PC-3 (cell line): ENCODE measurements around the gene PFKFB1.

ENCODE experiments used
- EZH2 ChIP-seq: fragments of 300-600 bp; sonication (generic); IDR thresholded peaks from one replicate; pipeline ENCODE4 v1.6.1; 2017; ENCODE audit warnings: antibody characterized with exemption, mild to moderate bottlenecking, low read length; ENCODE audit not compliant: unreplicated experiment
- TF ChIP-seq, protein P1 (sequence below): fragments of 300-600 bp; sonication (generic); conservative IDR thresholded peaks from 2 replicates; pipeline ENCODE4 v1.5.1; 2017; ENCODE audit warnings: antibody characterized with exemption, low read depth, mild to moderate bottlenecking, low read length

- TF ChIP-seq, protein P1, sequence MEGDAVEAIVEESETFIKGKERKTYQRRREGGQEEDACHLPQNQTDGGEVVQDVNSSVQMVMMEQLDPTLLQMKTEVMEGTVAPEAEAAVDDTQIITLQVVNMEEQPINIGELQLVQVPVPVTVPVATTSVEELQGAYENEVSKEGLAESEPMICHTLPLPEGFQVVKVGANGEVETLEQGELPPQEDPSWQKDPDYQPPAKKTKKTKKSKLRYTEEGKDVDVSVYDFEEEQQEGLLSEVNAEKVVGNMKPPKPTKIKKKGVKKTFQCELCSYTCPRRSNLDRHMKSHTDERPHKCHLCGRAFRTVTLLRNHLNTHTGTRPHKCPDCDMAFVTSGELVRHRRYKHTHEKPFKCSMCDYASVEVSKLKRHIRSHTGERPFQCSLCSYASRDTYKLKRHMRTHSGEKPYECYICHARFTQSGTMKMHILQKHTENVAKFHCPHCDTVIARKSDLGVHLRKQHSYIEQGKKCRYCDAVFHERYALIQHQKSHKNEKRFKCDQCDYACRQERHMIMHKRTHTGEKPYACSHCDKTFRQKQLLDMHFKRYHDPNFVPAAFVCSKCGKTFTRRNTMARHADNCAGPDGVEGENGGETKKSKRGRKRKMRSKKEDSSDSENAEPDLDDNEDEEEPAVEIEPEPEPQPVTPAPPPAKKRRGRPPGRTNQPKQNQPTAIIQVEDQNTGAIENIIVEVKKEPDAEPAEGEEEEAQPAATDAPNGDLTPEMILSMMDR: no peak
- TF ChIP-seq EZH2: no peak
Measured at GRCh38 chrX:55014897-55015299, 20.9 kb upstream of the PFKFB1 start.
